ENCODE measurements around the gene NAV2. TPM values are rescaled to one million over a fixed set of nuclear protein-coding genes. Genes with fewer than 3 reads are reported as not detected.

The NAV2 gene
- total and polyA plus RNA-seq, 12 donors = 6.9 to 34.7 (median 20.2) TPM

- peaks cover 2 to 47% (median 17%) of the 10 kb centered on the region in 9 donors for H3K4me1 ChIP-seq
- no peaks in the 10 kb centered on the region for H3K27me3 ChIP-seq
- no peak overlapping the region for H3K4me3 ChIP-seq
- H3K9me3 ChIP-seq = peaks cover 0 to 4% (median 0%) of the 10 kb centered on the region in 11 donors
- H3K36me3 ChIP-seq = peaks cover 0 to 10% (median 0%) of the 10 kb centered on the region in 9 donors
- no peak for DNase-seq
- WGBS, 2 donors = 59 to 65% methylated on average over 3 of the region's 3 CpGs
- intact Hi-C loops (cut with DNase I) = no loop called here
- TF ChIP-seq, protein P1, sequence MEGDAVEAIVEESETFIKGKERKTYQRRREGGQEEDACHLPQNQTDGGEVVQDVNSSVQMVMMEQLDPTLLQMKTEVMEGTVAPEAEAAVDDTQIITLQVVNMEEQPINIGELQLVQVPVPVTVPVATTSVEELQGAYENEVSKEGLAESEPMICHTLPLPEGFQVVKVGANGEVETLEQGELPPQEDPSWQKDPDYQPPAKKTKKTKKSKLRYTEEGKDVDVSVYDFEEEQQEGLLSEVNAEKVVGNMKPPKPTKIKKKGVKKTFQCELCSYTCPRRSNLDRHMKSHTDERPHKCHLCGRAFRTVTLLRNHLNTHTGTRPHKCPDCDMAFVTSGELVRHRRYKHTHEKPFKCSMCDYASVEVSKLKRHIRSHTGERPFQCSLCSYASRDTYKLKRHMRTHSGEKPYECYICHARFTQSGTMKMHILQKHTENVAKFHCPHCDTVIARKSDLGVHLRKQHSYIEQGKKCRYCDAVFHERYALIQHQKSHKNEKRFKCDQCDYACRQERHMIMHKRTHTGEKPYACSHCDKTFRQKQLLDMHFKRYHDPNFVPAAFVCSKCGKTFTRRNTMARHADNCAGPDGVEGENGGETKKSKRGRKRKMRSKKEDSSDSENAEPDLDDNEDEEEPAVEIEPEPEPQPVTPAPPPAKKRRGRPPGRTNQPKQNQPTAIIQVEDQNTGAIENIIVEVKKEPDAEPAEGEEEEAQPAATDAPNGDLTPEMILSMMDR (IDR thresholded peaks at IDR 0.05) = no peak
- peak overlapping the region in 9 of 10 donors; percentile 8 to 51 (median 38) for H3K27ac ChIP-seq
- ATAC-seq = no peak
Measured at GRCh38 chr11:19994672-19995071, 282.0 kb downstream of the NAV2 start.

GRCh38 chr11:19995145-19995544, 282.5 kb downstream of the NAV2 start:
- TF ChIP-seq, protein P1 (IDR thresholded peaks at IDR 0.05) = no peak
- peaks cover 3 to 51% (median 21%) of the 10 kb centered on the region in 9 donors for H3K4me1 ChIP-seq
- peaks cover 0 to 4% (median 0%) of the 10 kb centered on the region in 11 donors for H3K9me3 ChIP-seq
- H3K36me3 ChIP-seq = peaks cover 0 to 10% (median 0%) of the 10 kb centered on the region in 9 donors
- intact Hi-C loops (cut with DNase I) = no loop called here
- DNase-seq (no peak), ATAC-seq (peak in 6 of 8 donors; percentile 48 to 92 (median 66))
- peak overlapping the region in 9 of 10 donors; percentile 8 to 51 (median 38) for H3K27ac ChIP-seq
- H3K4me3 ChIP-seq = no peak overlapping the region
- H3K27me3 ChIP-seq = no peaks in the 10 kb centered on the region
- 58 to 74% methylated on average over 4 of the region's 4 CpGs for WGBS, 2 donors

DNA sequence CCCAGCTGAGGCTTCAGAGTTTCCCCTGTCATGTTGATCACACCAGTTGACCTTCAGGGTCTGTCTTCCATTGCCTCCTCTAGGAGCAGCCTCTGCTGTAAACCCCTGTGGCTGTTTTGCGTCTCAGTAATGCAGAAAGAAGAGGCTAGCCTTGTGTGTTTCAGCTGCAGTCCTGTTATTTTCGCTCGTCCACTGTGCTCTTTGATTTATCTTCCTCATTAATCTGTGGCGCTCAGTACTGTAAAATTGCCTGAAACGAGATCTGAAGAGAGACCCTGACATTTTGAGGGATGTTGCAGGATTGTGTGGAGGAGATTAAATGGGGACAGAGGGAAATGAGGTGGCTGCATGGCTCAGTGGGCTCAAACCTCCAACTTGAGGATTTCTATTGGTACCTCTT, 283.9 kb downstream of the NAV2 start:
- intact Hi-C loops (cut with DNase I) = no loop called here
- TF ChIP-seq, protein P1 (IDR thresholded peaks at IDR 0.05) = no peak
- ATAC-seq (no peak), DNase-seq (no peak)
- Histone ChIP-seq H3K4me1 (peaks cover 15 to 66% (median 31%) of the 10 kb centered on the region in 9 donors), H3K36me3 (peaks cover 0 to 10% (median 0%) of the 10 kb centered on the region in 9 donors), H3K27me3 (no peaks in the 10 kb centered on the region), H3K27ac (peak overlapping the region in 2 of 10 donors; percentile 19 to 31), H3K4me3 (no peak overlapping the region), H3K9me3 (peaks cover 0 to 4% (median 0%) of the 10 kb centered on the region in 11 donors)
- WGBS, 2 donors = 83 to 90% methylated on average over 5 of the region's 5 CpGs

GRCh38 chr11:20000022-20000350, 287.3 kb downstream of the NAV2 start:
- Histone ChIP-seq H3K4me1 (peaks cover 13 to 79% (median 31%) of the 10 kb centered on the region in 9 donors), H3K9me3 (no peaks in the 10 kb centered on the region), H3K27ac (peak overlapping the region in 9 of 10 donors; percentile 44 to 70 (median 62)), H3K27me3 (no peaks in the 10 kb centered on the region), H3K36me3 (no peaks in the 10 kb centered on the region), H3K4me3 (no peak overlapping the region)
- DNase-seq = no peak
- 50 to 60% methylated on average over 3 of the region's 3 CpGs for WGBS, 2 donors
- TF ChIP-seq, protein P1 (IDR thresholded peaks at IDR 0.05) = no peak
- ATAC-seq = no peak
- intact Hi-C loops (cut with DNase I) = no loop called here

Measured in heart right ventricle (tissue), 16 donors.